A549 (cell line): ENCODE results near the gene DCTD. TPM values are rescaled to one million over a fixed set of nuclear protein-coding genes. Genes with fewer than 3 reads are reported as not detected.

Source experiments
- ATAC-seq, 2 experiments: fragments of 200-7000 bp in 1 of 2; fragments of >200 bp in 1 of 2; cut with Nextera tagmentation in 1 of 2; cut with Tn5 transposase in 1 of 2; 3 replicates each; pipeline versions ENCODE4 v1.8.0 to v1.9.1; 2018 to 2020; ENCODE audit warnings: mild to moderate bottlenecking in 1 of 2, moderate library complexity in 1 of 2
- CTCF ChIA-PET: fragments of 300-600 bp; sonication (Branson Sonifier 250); formaldehyde crosslinking; extraction: SDS; loops from one replicate; lab custom pipeline; 2021; ENCODE audit warnings: antibody characterized with exemption, inconsistent platforms; lab: Yijun Ruan, JAX
- POLR2A ChIA-PET: fragments of 350-600 bp; formaldehyde crosslinking; extraction: SDS; loops from one replicate; lab custom pipeline; 2021; ENCODE audit warnings: antibody characterized with exemption, inconsistent platforms; lab: Yijun Ruan, JAX
- DNase-seq, 2 experiments: peaks; one replicate each; pipeline versions ENCODE4 v3.0.0 to v3.0.0-alpha.2; 2011 to 2016; ENCODE audit warnings: low read depth in 1 of 2, low spot score in 1 of 2
- FAIRE-seq: peaks from 2 replicates; lab custom pipeline; 2011; peaks lifted over from hg19 to GRCh38; lab: Jason Lieb, UNC
- H3K27ac ChIP-seq, 2 experiments: fragments of >200 bp; sonication (Bioruptor Twin); formaldehyde crosslinking; 3 replicates each; pipeline ENCODE4 v1.5.1; 2016 to 2017
- H3K4me1 ChIP-seq: fragments of >200 bp; sonication (Bioruptor Twin); formaldehyde crosslinking; 3 replicates; pipeline ENCODE4 v1.6.1; 2016
- H3K4me2 ChIP-seq: fragments of >200 bp; sonication (Bioruptor Twin); formaldehyde crosslinking; 3 replicates; pipeline ENCODE4 v1.6.1; 2016
- H3K4me3 ChIP-seq: fragments of >200 bp; sonication (Bioruptor Twin); formaldehyde crosslinking; 3 replicates; pipeline ENCODE4 v1.5.1; 2016
- H3K9me3 ChIP-seq: fragments of >200 bp; sonication (Bioruptor Twin); formaldehyde crosslinking; 3 replicates; pipeline ENCODE4 v1.6.1; 2016
- CBX2 ChIP-seq: fragments of 200-600 bp; sonication (generic); IDR thresholded peaks from 2 replicates; pipeline ENCODE4 v1.6.1; 2016; ENCODE audit warnings: low read depth, mild to moderate bottlenecking, borderline replicate concordance
- CEBPB ChIP-seq, 2 experiments: fragments of >200 bp in 1 of 2; sonication (Bioruptor Twin) in 1 of 2; formaldehyde crosslinking in 1 of 2; IDR thresholded peaks; 2 replicates each; pipeline ENCODE4 v1.6.1; 2012 to 2016
- CHD2 ChIP-seq: fragments of 150-350 bp; IDR thresholded peaks from 2 replicates; pipeline ENCODE4 v1.6.1; 2014; ENCODE audit warnings: low read length; ENCODE audit not compliant: partially characterized antibody
- EHMT2 ChIP-seq: fragments of 200-600 bp; sonication (generic); IDR thresholded peaks from 2 replicates; pipeline ENCODE4 v1.6.1; 2016; ENCODE audit warnings: antibody characterized with exemption, low read depth, mild to moderate bottlenecking, moderate library complexity
- FOSB ChIP-seq: fragments of 250-450 bp; sonication (Bioruptor Pico); IDR thresholded peaks from 2 replicates; pipeline ENCODE4 v1.5.0; 2020; ENCODE audit warnings: mild to moderate bottlenecking, moderate library complexity
- FOXS1 ChIP-seq: fragments of 250-450 bp; sonication (Bioruptor Pico); IDR thresholded peaks from 2 replicates; pipeline ENCODE4 v1.5.0; 2020; ENCODE audit warnings: mild to moderate bottlenecking, moderate library complexity
- HOXA7 ChIP-seq: fragments of 250-450 bp; sonication (Bioruptor Pico); IDR thresholded peaks from 2 replicates; pipeline ENCODE4 v1.5.0; 2020; ENCODE audit warnings: mild to moderate bottlenecking, moderate library complexity
- HOXB13 ChIP-seq: fragments of 250-450 bp; sonication (Bioruptor Pico); IDR thresholded peaks from 2 replicates; pipeline ENCODE4 v1.5.0; 2020; ENCODE audit warnings: low read depth, mild to moderate bottlenecking, moderate library complexity
- HOXB5 ChIP-seq: fragments of 250-450 bp; sonication (Bioruptor Pico); IDR thresholded peaks from 2 replicates; pipeline ENCODE4 v1.5.0; 2020; ENCODE audit warnings: mild to moderate bottlenecking, moderate library complexity
- JUNB ChIP-seq: fragments of >200 bp; sonication (Bioruptor Twin); formaldehyde crosslinking; IDR thresholded peaks from 2 replicates; pipeline ENCODE4 v1.6.1; 2016
- MYC ChIP-seq: IDR thresholded peaks from 2 replicates; pipeline ENCODE4 v1.6.1; 2012; ENCODE audit warnings: mild to moderate bottlenecking, inconsistent platforms, low read length, improper control_type of control experiment, borderline replicate concordance
- RAD21 ChIP-seq, 2 experiments: fragments of >200 bp in 1 of 2; sonication (Bioruptor Twin) in 1 of 2; formaldehyde crosslinking in 1 of 2; IDR thresholded peaks in 1 of 2; conservative IDR thresholded peaks in 1 of 2; 2 replicates in 1 of 2; 3 replicates in 1 of 2; pipeline ENCODE4 v1.6.1; 2012 to 2018; ENCODE audit warnings: inconsistent platforms in 1 of 2
- RCOR1 ChIP-seq: fragments of 150-350 bp; IDR thresholded peaks from 2 replicates; pipeline ENCODE4 v1.6.1; 2014; ENCODE audit warnings: antibody characterized with exemption, low read length, low read depth
- SREBF2 ChIP-seq: fragments of 450-650 bp; IDR thresholded peaks from 2 replicates; pipeline ENCODE4 v1.6.1; 2014; ENCODE audit warnings: mild to moderate bottlenecking, moderate library complexity
- TP53 ChIP-seq: fragments of 250-450 bp; sonication (Bioruptor Pico); IDR thresholded peaks from 2 replicates; pipeline ENCODE4 v1.5.0; 2021; ENCODE audit warnings: mild to moderate bottlenecking, moderate library complexity
- ZC3H11A ChIP-seq: fragments of 450-650 bp; IDR thresholded peaks from 2 replicates; pipeline ENCODE4 v1.6.1; 2014; ENCODE audit warnings: antibody characterized with exemption, mild to moderate bottlenecking
- ZSCAN20 ChIP-seq: fragments of 250-450 bp; sonication (Bioruptor Pico); IDR thresholded peaks from 2 replicates; pipeline ENCODE4 v1.8.0; 2022; ENCODE audit warnings: mild to moderate bottlenecking, moderate library complexity
- WGBS: methylation state at CpG from one replicate; pipeline ENCODE4 v1.1.6; 2017; ENCODE audit errors: missing lambda C conversion rate; 5-methylcytosine and 5-hydroxymethylcytosine counted together
- polyA plus RNA-seq, 4 experiments: library from polyadenylated mRNA; depleted of rRNA in 3 of 4; stranded (reverse); fragments of >200 nt; fragmentation: RNase III in 1 of 4; extraction: RNeasy Plus Mini Kit Qiagen cat#74134 plus additional on column Dnase treatment in 1 of 4; gene quantifications; 2 replicates in 3 of 4; 3 replicates in 1 of 4; pipeline ENCODE4 v1.2.3, GENCODE V29; 2011 to 2017
- TF ChIP-seq, protein P1 (sequence below): fragments of 250-450 bp; sonication (Bioruptor Pico); IDR thresholded peaks from 2 replicates; pipeline ENCODE4 v1.5.0; 2020; ENCODE audit warnings: low read depth, mild to moderate bottlenecking, moderate library complexity
- TF ChIP-seq, protein P2 (sequence below): fragments of 150-350 bp; IDR thresholded peaks from 2 replicates; pipeline ENCODE4 v1.6.1; 2014; ENCODE audit warnings: low read depth, mild to moderate bottlenecking, low read length
- TF ChIP-seq, protein P3 (sequence below): IDR thresholded peaks from 2 replicates; pipeline ENCODE4 v1.6.1; 2012; ENCODE audit warnings: low read depth, borderline replicate concordance

DCTD gene
- polyA plus RNA-seq, 2 of the 4 experiments (the other 2 are of a cell fraction): 74.4 to 112 TPM

DNA sequence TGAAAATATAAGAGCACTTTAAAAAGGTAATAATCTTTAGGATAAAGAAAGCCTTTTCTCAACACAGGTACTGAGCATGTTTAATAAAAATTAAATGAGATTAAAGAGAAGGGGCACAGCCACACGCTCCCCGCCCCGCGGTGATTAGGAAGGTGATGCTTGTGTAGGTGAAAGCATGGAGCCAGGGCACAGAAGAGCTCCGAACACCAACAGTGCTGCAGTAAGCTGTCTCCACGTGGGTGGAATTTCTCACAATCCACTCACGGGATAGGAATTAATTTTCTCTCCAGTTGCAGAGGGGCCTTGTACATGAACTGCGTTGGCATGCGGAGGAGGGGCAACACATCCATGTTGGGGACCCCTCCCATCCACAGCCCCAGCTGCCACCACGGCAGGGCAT is 27.0 kb downstream of the DCTD start:
- TF ChIP-seq MYC: no peak
- no peak for TF ChIP-seq SREBF2
- TF ChIP-seq ZSCAN20 (CRISPR knock-in tag): no peak
- Histone ChIP-seq H3K4me1 (no peaks in the 10 kb centered on the region), H3K9me3 (peaks cover 3% of the 10 kb centered on the region; the same call in 2 of the 3 replicates), H3K4me3 (no peak overlapping the region), H3K27ac (no peak overlapping the region), H3K4me2 (no peak overlapping the region)
- 86% methylated on average over 10 of the region's 10 CpGs for WGBS
- DNase-seq (no peak), ATAC-seq (no peak), FAIRE-seq (no peak)
- POLR2A ChIA-PET: no interaction called here
- CTCF ChIA-PET: no interaction called here

DNA sequence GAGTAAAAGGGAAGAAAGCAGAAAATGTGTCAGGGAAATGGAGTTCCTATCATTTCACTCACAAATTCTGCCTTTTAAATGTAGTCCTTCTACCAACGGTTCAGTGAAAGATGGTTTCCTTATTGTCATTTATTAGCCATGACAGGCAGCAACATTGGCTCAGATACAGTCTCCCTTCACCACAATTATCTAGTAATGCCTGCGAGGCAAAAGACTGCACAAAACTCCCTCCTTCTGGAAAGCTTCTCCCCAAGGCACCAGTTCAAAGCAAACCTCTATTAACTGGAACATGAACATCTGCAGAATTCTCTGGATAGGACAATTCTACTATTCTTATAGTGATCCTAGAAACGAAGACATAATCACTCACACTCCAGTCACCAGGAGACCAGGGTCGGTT is 28.3 kb downstream of the DCTD start:
- FAIRE-seq: no peak
- no peak for DNase-seq
- TF ChIP-seq FOSB (CRISPR knock-in tag): no peak
- TF ChIP-seq CHD2: no peak
- no peak for TF ChIP-seq EHMT2
- no peak for TF ChIP-seq HOXA7 (CRISPR knock-in tag)
- no peak for TF ChIP-seq JUNB
- TF ChIP-seq ZC3H11A: no peak
- TF ChIP-seq FOXS1: no peak
- no peak for TF ChIP-seq SREBF2
- TF ChIP-seq, all 56 proteins: peak for 0
- WGBS: 65% methylated on average over 3 of the region's 4 CpGs
- H3K9me3 ChIP-seq: peaks cover 11% of the 10 kb centered on the region
- no peak overlapping the region for H3K4me3 ChIP-seq
- POLR2A ChIA-PET: no interaction called here
- CTCF ChIA-PET: no interaction called here
- ATAC-seq: no peak
- H3K4me2 ChIP-seq: no peak overlapping the region
- H3K27ac ChIP-seq: no peak overlapping the region
- H3K4me1 ChIP-seq: no peaks in the 10 kb centered on the region

DNA sequence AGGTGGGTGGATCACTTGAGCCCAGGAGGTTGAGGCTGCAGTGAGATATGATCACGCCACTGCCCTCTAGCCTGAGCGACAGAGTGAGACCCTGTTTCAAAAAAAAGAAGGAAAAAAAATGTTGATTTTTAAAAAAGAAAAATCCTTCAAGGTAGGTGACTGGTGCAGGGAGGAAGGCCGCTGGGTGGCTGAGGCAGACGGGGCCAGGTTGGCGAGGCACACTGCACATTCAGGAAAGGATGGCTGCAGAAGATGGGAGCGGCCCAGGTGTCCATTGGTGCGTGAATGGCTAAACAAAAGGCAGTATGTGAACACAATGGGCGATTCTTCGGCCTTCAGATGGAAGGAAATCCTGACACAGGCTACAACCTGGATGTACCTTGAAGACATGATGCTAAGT is 30.4 kb downstream of the DCTD start:
- DNase-seq: no peak
- no peak overlapping the region for H3K4me3 ChIP-seq
- no peaks in the 10 kb centered on the region for H3K4me1 ChIP-seq
- TF ChIP-seq SREBF2 (no peak), HOXB13 (CRISPR knock-in tag) (no peak), TP53 (CRISPR knock-in tag) (no peak), HOXB5 (CRISPR knock-in tag) (no peak), RAD21 (conservative IDR thresholded peaks at IDR 0.05 in 1 of 2, IDR thresholded peaks at IDR 0.05 in 1 of 2) (no peak), CEBPB (IDR thresholded peaks at IDR 0.05) (no peak), RCOR1 (no peak), FOXS1 (no peak), CBX2 (no peak)
- TF ChIP-seq, protein P1, sequence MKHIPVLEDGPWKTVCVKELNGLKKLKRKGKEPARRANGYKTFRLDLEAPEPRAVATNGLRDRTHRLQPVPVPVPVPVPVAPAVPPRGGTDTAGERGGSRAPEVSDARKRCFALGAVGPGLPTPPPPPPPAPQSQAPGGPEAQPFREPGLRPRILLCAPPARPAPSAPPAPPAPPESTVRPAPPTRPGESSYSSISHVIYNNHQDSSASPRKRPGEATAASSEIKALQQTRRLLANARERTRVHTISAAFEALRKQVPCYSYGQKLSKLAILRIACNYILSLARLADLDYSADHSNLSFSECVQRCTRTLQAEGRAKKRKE (CRISPR knock-in tag): no peak
- TF ChIP-seq, protein P2, sequence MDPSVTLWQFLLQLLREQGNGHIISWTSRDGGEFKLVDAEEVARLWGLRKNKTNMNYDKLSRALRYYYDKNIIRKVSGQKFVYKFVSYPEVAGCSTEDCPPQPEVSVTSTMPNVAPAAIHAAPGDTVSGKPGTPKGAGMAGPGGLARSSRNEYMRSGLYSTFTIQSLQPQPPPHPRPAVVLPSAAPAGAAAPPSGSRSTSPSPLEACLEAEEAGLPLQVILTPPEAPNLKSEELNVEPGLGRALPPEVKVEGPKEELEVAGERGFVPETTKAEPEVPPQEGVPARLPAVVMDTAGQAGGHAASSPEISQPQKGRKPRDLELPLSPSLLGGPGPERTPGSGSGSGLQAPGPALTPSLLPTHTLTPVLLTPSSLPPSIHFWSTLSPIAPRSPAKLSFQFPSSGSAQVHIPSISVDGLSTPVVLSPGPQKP: no peak
- TF ChIP-seq, protein P3, sequence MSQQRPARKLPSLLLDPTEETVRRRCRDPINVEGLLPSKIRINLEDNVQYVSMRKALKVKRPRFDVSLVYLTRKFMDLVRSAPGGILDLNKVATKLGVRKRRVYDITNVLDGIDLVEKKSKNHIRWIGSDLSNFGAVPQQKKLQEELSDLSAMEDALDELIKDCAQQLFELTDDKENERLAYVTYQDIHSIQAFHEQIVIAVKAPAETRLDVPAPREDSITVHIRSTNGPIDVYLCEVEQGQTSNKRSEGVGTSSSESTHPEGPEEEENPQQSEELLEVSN: no peak
- peaks cover 13% of the 10 kb centered on the region for H3K9me3 ChIP-seq
- no peak for ATAC-seq
- POLR2A ChIA-PET: no interaction called here
- no peak for FAIRE-seq
- H3K27ac ChIP-seq: no peak overlapping the region
- 97% methylated on average over 9 of the region's 9 CpGs for WGBS
- no peak overlapping the region for H3K4me2 ChIP-seq
- CTCF ChIA-PET: no interaction called here
